ENCODE results near the gene TMEM120B.
A peak's percentile ranks its signal among the peaks of the same experiment; 100 is the strongest.

The TMEM120B gene

GRCh38 chr12:121791671-121792551, 79.4 kb downstream of the TMEM120B start:
- DNase-seq (ENCODE audit: low read depth in 2 of 2), result no peak
- H3K4me3 ChIP-seq (replicated peaks in 1 of 2; ENCODE audit: low read depth in 2 of 2, low read length in 2 of 2), result no peak overlapping the region
- no peak for TF ChIP-seq CTCF (IDR thresholded peaks at IDR 0.05; ENCODE audit: low read depth, low read length)

DNA sequence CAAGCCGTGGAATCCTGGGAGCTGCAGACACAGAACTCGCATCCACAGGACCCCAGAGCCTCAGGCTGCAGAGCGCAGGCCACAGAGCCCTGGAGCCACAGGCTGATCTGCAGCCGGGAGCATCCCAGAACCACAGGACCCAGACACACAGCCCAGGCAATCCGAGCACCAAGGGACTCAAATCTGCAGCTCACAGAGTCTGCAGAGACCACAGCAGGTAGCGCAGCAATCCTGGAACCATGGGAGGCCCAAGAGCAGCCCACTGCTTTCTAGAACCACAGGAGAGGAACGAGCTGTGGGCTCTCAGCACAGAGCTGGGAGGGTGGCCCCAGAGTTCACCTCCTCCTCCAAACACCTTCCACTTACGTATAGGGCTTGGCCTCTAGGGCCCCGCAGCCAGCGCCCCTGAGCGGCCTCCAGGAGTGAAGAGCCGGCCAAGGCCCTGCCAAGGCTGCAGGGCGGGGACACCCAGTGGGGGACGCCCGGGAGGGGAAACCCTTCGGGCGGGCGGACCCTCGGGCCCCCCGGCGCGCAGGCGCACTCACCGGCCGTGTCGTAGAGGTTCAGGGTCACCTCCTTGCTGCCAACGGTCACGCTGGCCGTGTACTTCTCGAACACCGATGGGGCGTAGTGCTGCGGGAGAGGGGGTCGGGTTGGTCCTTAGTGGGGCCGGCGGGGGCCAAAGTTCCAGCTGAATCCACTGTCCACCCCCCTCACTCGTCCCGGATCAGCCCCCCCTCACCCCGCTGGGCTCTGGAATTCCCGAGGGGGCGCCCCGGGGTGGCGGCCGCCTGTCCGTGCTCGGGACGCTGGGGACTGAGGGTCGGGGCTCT, 80.3 kb downstream of the TMEM120B start:
- DNase-seq (ENCODE audit: low read depth in 2 of 2), result no peak
- H3K4me3 ChIP-seq (replicated peaks in 1 of 2; ENCODE audit: low read depth in 2 of 2, low read length in 2 of 2), result peak overlapping the region; percentile 42 to 52
- no peak for TF ChIP-seq CTCF (IDR thresholded peaks at IDR 0.05; ENCODE audit: low read depth, low read length)

DNA sequence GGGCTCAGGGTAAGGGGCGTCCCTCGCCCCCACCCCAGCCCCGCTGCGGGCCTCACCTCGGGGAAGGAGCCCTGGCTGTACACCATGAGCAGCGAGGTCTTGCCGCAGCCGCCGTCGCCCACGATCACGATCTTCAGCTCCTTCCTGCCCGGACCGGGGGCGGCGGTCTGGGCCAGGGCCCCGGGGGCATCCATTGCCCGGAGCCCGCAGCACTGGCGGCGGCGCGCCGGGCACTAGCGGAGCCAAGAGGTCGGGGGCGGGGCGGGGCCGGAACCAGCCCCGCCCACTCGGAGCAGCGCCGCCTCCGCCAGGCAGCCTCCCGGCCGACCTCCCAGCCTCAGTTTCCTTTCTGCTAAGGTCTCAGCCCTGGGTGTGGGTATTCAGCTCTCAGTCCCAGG, 80.9 kb downstream of the TMEM120B start, which contains the start of gene RHOF:
RHOF (minus strand) TSS at position 249 of the 398 bp plus-strand sequence; CDS start at position 194, 55 bp downstream.
- no peak for DNase-seq (ENCODE audit: low read depth in 2 of 2)
- no peak for TF ChIP-seq CTCF (IDR thresholded peaks at IDR 0.05; ENCODE audit: low read depth, low read length)
- H3K4me3 ChIP-seq (replicated peaks in 1 of 2; ENCODE audit: low read depth in 2 of 2, low read length in 2 of 2), result peak within 1 kb of the TSS; percentile 52 to 53

GRCh38 chr12:121793838-121794533, 81.4 kb downstream of the TMEM120B start:
- peak overlapping the region; percentile 52 to 53 for H3K4me3 ChIP-seq (replicated peaks in 1 of 2; ENCODE audit: low read depth in 2 of 2, low read length in 2 of 2)
- peak; percentile 99 for TF ChIP-seq CTCF (IDR thresholded peaks at IDR 0.05; ENCODE audit: low read depth, low read length)
- peak; percentile 90 to 95 for DNase-seq (ENCODE audit: low read depth in 2 of 2)

GRCh38 chr12:121794534-121795033, 82.0 kb downstream of the TMEM120B start:
- TF ChIP-seq CTCF (IDR thresholded peaks at IDR 0.05; ENCODE audit: low read depth, low read length), result no peak
- DNase-seq (ENCODE audit: low read depth in 2 of 2), result no peak

More at GRCh38 chr12:121794534-121795033, 82.0 kb downstream of the TMEM120B start:
- H3K4me3 ChIP-seq (replicated peaks in 1 of 2; ENCODE audit: low read depth in 2 of 2, low read length in 2 of 2), result peak overlapping the region in 1 of 2 donors; percentile 10
